NCI-H1694 treated with DMSO at 0.1 percent for 48 hours (cell line): ENCODE data around the gene CCKAR.

Experiments used
- DNase-seq: peaks from one replicate; lab custom pipeline; 2025; lab: John Stamatoyannopoulos, UW

Gene CCKAR

GRCh38 chr4:26490960-26491284, 638 bp upstream of the CCKAR start:
- DNase-seq = no peak

- no peak for DNase-seq
These were observed 941 bp downstream of the CCKAR start for GRCh38 chr4:26489101-26489985.

- DNase-seq = no peak
These were observed 4.6 kb downstream of the CCKAR start for GRCh38 chr4:26485684-26486083.

GRCh38 chr4:26484516-26484915, 5.8 kb downstream of the CCKAR start:
- no peak for DNase-seq

- no peak for DNase-seq
These were observed 6.2 kb downstream of the CCKAR start for GRCh38 chr4:26484032-26484515.

GRCh38 chr4:26482508-26483462, 7.5 kb downstream of the CCKAR start:
- no peak for DNase-seq

GRCh38 chr4:26478330-26478729, 12.0 kb downstream of the CCKAR start:
- DNase-seq = no peak

GRCh38 chr4:26476545-26476944, 13.7 kb downstream of the CCKAR start:
- DNase-seq = no peak

- DNase-seq = no peak
These were observed 14.6 kb downstream of the CCKAR start for GRCh38 chr4:26475716-26476115.

- no peak for DNase-seq
These were observed 15.7 kb downstream of the CCKAR start for GRCh38 chr4:26474551-26474950.

- no peak for DNase-seq
These were observed 16.4 kb downstream of the CCKAR start for GRCh38 chr4:26473893-26474292.

- no peak for DNase-seq
These were observed 18.4 kb downstream of the CCKAR start for GRCh38 chr4:26471890-26472289.

GRCh38 chr4:26468977-26469376, 21.3 kb downstream of the CCKAR start:
- no peak for DNase-seq

GRCh38 chr4:26468283-26468949, 21.9 kb downstream of the CCKAR start:
- no peak for DNase-seq

- no peak for DNase-seq
These were observed 22.6 kb downstream of the CCKAR start for GRCh38 chr4:26467724-26468123.

- DNase-seq = no peak
These were observed 23.6 kb downstream of the CCKAR start for GRCh38 chr4:26466578-26467270.

- no peak for DNase-seq
These were observed 25.7 kb downstream of the CCKAR start for GRCh38 chr4:26464420-26465095.

- no peak for DNase-seq
These were observed 26.9 kb downstream of the CCKAR start for GRCh38 chr4:26463386-26463785.

GRCh38 chr4:26462874-26463273, 27.4 kb downstream of the CCKAR start:
- no peak for DNase-seq

- DNase-seq = no peak
These were observed 30.3 kb downstream of the CCKAR start for GRCh38 chr4:26459756-26460530.
